Activated CD4-positive, alpha-beta T cell treated with anti-CD3 and anti-CD28 coated beads for 1 hour (primary cell): ENCODE data around the gene OBSL1.

Source experiments
- DNase-seq: peaks from one replicate; pipeline ENCODE4 v3.0.0-alpha.2; 2020

Gene OBSL1

GRCh38 chr2:219596954-219597551 lies 25.7 kb upstream of the OBSL1 start:
- no peak for DNase-seq

GRCh38 chr2:219595256-219595655 lies 23.9 kb upstream of the OBSL1 start:
- DNase-seq: no peak

GRCh38 chr2:219593154-219593553 lies 21.8 kb upstream of the OBSL1 start:
- no peak for DNase-seq

DNA sequence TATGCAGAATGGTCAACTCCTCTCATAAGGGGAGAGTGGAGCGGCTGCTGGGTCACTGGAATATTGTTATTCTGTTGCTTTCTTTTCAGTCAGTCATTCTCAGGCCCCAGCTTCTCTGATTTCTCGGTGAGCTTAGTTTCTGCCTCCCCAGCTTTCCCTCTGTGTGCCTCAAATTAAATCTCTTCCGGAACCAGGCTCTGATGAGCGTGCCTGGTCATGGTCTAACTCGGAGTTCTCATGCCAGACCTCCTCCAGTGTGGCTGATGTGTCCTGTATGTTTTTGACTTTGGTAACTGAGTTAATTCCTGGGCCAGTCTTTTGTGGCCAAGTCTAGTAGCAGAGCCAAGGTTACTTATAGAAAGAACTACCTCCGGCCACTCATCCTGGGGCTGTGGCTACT lies 21.4 kb upstream of the OBSL1 start:
- no peak for DNase-seq

DNA sequence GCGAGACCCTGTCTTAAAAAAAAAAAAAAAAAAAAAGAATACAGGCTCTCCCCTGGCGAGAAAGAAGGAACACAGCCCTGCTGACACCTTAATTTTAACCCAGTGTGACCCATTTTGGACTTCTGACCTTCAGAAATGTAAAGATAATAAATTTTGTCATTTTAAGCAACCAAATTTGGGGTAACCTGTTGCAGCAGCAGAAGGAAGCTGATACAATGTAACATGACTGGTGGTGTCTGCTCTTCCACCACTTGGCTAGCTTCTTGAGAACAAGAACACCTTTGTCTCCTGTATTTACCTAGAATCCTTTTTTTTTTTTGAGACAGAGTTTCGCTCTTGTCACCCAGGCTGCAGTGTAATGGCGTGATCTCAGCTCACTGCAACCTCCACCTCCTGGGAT lies 19.8 kb upstream of the OBSL1 start:
- DNase-seq: no peak

DNA sequence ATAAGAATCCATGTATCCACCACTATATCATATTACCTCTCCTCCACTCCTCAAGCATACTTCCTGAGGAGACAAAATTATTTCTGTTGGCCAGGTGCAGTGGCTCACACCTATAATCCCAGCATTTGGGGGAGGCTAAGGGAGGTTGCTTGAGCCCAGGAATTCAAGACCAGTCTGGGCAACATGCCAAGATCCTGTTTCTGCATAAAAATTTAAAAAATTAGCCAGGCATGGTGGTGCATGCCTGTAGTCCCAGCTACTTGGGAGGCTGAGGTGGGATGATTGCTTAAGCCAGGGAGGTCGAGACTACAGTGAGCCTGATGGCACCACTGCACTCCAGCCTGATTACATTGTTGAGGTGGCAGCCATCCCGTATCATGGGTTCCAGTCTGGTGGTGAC lies 10.0 kb upstream of the OBSL1 start:
- DNase-seq: no peak

DNA sequence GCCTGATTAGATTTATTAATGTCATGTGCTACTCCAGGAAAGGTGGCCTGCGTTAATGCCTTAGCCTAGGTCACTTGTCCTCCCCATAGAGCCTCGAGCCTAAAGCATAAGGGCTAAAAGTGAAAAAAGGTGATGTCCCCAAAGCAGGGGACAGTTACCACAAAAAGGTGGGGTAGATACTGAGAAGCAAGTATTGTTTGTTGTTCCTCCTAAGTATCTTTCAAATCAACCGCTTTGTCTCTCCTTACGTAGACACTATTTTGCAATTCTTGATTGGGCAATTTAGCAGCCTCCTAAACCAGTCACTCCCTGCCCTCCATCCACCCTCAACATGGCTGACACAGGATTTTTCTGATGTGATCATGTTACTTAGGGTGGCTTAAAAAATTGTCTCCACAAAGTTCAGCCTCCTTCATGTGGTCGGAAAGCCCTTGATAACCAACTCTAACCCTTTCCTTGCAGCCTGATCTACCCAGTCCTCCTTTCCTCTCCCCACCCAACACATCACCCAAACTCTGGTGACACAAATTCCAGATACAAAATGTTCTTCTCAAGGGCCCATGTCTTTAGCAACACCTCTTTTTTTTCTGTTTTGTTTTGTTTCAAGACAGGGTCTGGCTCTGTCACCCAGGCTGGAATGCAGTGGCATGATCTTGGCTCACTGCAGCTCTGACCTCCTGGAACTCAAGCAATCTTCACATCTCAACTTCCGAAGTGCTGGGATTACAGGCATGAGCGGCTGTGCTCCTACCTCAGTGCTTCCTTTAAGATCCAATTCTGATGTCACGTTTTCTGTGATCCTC lies 7.7 kb upstream of the OBSL1 start:
- DNase-seq: no peak

GRCh38 chr2:219576505-219577388 lies 5.4 kb upstream of the OBSL1 start:
- no peak for DNase-seq

DNA sequence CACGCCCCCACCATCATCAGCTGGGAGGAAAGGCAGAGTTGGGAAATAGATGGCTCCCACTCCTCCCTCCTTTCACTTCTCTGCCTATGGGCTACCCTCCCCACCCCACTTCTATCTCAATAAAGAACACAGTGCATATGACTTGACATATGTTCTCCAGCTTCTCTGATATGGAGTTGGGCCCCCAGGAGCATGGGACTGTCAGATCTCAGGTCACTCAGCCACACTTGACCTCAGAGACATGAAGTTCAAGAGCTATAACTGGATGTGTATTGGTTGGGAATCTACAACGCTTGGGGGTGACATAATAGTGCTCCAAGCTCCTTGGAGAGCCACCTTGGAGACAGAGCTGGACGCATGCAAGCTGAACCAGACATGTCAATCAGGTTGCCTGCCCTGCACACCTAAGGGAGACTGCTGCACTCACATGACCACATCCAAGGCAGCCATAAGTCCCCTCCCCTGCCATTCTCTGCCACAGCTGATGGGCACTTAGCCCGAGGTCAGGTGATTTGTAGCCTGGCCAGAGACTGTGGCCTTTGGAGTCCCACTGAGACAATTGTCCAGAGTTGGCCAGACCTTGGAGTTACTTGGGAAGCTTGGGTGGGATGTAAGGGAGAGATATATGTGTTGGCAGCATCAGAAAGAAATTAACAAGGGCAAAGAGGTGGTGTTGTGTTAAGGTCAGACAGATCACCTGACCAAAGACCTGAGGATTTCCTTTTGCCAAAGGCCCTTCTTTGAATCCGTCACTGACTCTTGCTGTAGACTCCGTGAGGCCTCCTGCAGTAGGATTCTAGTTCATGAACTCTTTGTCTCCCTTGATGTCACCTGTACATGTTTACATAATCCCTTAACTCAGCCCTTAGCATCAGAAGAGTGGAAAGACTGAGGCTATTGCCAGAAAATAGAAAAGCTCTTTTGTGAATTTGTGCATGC lies 4.5 kb upstream of the OBSL1 start:
- no peak for DNase-seq

GRCh38 chr2:219574484-219575311 lies 3.4 kb upstream of the OBSL1 start:
- DNase-seq: no peak

DNA sequence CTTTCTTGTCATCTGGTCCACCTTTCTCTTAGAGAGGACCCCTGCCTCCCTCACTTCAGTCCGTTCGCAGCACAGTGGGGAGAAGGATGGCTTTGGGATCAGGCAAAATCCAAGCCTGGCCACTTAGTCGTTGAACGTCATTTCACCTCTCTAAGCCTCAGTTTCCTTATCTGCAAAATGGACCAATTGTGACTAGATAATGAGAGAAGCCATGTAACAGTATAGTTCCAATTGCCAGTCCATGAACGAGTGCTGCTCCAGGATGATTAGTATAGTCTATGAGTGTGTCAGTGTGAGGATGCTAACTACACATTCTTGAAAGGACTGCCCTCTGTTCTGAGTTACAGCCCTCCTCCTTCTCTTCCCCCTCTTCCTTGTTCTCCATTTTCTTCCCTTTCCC lies 1.8 kb upstream of the OBSL1 start:
- no peak for DNase-seq

DNA sequence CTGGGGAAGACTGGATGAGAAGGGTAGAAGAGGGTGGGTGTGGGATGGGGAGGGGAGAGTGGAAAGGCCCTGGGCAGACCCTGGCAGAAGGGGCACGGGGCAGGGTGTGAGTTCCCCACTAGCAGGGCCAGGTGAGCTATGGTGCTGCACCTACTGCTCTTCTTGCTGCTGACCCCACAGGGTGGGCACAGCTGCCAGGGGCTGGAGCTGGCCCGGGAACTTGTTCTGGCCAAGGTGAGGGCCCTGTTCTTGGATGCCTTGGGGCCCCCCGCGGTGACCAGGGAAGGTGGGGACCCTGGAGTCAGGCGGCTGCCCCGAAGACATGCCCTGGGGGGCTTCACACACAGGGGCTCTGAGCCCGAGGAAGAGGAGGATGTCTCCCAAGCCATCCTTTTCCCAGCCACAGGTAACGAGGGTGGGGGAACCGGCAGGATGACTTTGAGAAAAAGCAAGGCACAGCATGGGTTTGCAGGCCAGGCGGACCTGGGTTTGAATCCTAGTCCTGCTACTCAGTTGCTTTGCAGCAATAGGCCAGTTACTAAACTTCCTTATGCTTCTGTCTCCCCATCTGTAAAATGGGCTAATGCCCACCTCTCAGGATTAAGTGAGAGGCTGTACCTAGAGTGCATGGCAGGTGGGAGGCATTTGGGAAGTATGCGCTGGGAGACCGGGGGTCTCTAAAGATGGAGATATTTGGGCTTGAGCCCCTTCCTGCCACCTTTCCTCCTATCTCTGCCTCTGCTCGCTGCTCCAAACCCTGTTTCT lies 1.1 kb upstream of the OBSL1 start, which contains the start of gene INHA:
TSS of gene INHA (plus strand) at position 74 of the 765 bp plus-strand sequence. CDS start at position 139, 65 bp downstream.
- DNase-seq: no peak

DNA sequence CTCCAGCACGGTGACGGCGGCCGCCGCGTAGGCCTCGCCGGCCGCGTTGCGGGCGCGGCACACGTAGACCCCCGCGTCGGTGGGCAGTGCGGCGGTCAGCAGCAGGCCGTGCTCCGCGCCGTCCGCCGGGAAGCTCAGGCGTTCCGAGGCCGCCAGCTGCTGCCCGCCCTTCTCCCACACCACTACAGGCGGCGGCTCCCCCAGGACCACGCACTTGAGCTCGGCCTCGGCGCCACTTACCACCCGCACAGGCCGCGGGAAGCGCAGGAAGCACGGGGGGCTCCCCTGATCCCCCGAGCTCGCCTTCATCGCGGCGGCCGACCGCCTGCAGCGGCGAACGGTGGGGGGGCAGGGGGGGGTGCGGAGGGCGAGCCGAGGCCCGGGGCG lies 422 bp downstream of the OBSL1 start:
- no peak for DNase-seq

DNA sequence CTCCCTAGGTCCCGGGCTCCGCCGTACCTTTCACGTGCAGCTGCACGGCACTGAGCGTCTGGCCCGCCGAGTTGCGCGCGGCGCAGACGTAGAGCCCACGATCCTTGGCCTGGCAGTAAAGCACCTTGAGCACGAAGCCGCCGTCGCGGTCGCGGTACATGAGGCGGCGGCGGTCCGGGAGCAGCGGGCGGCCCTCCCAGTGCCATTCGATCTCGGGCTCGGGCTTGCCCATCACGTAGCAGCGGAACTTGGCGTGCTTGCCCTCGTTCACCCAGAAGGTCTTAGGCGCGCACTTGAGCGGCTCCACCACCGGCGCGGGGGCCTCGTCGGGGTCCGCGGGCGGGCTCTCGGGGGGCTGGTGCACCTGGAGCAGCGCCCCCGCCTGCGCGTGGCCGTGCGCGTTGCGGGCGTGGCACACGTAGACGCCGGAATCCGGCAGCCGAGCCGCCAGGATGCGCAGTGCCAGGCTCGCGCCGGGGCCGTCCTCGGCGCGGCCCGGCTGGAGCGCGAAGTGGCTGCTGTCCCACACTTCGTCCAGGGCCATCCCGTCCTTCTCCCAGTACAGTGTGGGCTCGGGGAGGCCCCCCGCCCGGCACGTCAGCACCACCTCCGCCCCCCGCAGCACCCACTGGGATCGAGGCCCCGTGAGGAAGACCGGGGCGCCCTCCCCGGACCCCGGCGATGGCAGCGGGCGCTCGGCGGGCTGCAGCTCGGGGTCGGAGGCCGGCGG lies 980 bp downstream of the OBSL1 start:
- no peak for DNase-seq

DNA sequence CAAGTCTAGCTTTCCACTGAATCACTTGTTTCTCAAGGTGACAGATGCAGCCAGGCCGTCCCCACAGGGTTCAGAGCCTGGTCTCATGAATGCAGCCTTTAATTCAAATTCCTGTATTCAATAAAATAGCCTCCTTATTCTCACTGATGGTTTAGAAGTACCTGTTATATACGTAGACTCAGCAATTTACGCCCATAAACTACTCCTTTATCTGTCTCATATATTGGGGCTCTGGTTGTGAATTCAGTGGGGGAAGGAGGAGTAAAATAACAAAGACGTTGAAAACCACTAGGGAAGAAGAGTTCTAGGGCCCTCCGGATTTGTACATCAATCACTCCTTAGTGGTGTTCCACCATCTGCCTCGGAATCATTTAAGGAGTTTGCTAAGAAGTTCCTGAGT lies 1.7 kb downstream of the OBSL1 start:
- no peak for DNase-seq

DNA sequence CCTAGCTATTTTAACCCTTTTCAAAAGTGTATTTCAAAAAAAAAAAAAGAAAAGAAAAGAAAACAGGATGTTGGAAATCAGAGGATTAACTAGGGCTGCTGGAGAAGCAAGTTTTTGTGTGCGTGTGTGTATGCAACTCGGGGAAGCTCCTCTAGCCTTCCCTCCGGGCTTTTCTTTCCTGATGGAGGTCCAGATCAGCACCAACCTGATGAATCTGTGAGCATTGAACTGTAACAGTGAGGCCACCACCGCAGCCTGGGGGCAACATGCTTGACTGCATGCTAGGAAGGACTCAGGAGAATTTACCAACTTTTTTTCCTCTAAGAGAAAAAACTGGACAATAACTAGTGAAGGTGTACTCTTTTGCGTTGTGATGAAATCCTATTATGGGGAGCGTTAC lies 2.3 kb downstream of the OBSL1 start:
- DNase-seq: no peak

GRCh38 chr2:219567791-219568361 lies 3.5 kb downstream of the OBSL1 start:
- no peak for DNase-seq

DNA sequence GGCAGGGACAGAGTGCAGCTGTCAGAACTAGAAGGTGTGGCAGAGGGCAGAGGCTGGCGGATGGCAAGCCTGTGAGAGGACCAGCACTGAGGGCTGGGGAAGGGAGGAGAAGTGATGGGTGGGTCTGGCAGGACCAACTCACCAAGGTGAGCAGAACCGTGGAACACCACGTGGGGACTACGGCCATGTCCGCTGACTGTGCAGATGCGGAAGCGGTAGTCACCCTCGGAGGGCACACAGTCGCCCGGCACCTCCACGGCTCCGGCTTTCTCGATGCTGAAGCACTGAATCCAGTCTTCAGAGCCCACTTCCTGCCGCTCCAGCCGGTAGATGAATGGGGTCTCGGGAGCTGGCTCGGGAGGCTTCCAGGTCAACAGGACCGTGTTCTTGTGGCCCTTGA lies 4.2 kb downstream of the OBSL1 start:
- no peak for DNase-seq

DNA sequence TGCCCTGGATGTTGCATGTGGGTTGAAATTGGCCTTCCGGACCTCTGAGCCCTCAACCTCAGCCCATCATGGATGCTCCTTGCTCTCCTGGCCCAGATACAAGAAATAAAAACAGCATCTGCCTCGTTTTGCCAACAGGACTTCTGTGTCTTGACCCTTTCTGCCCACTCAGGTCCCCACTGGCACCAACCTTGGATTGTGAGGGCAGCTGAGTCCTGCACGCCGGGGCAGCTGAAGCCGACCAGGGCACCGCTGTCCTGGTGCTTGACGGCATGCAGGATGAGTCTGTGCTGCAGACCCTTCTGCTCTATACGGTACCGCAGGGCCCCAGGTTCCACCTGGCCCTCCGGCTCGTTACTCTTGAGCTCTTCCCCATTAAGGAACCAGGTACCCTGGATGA lies 4.7 kb downstream of the OBSL1 start:
- DNase-seq: no peak
